ENCODE measurements around the gene CPNE4. TPM values are rescaled to one million over a fixed set of nuclear protein-coding genes. Genes with fewer than 3 reads are reported as not detected.

The CPNE4 gene
- total RNA-seq, 1 experiment from 2014 or later: not detected

GRCh38 chr3:131744765-131745164, 290.0 kb downstream of the CPNE4 start:
- Histone ChIP-seq H3K4me1 (ENCODE audit: low read length) (no peaks in the 10 kb centered on the region), H3K9me3 (ENCODE audit: low read length) (no peaks in the 10 kb centered on the region), H2AFZ (ENCODE audit: low read length) (no peak overlapping the region), H4K20me1 (ENCODE audit: insufficient read depth, low read depth, low read length) (no peaks in the 10 kb centered on the region), H3K36me3 (ENCODE audit: insufficient read depth, low read length) (no peaks in the 10 kb centered on the region), H3K79me2 (ENCODE audit: low read length) (no peaks in the 10 kb centered on the region), H3K27ac (ENCODE audit: low read length) (no peak overlapping the region), H3K4me3 (ENCODE audit: low read length) (no peak overlapping the region), H3K9me2 (replicated peaks; ENCODE audit: insufficient read depth, low read length) (no peaks in the 10 kb centered on the region), H3K9ac (ENCODE audit: low read length) (no peak overlapping the region), H3K27me3 (ENCODE audit: low read length) (no peaks in the 10 kb centered on the region), H3K4me2 (ENCODE audit: low read depth, low read length, poor library complexity, severe bottlenecking) (no peak overlapping the region)
- no peak for DNase-seq

GRCh38 chr3:131743126-131743525, 291.7 kb downstream of the CPNE4 start:
- Histone ChIP-seq H4K20me1 (ENCODE audit: insufficient read depth, low read depth, low read length) (no peaks in the 10 kb centered on the region), H3K4me3 (ENCODE audit: low read length) (no peak overlapping the region), H3K4me1 (ENCODE audit: low read length) (no peaks in the 10 kb centered on the region), H3K36me3 (ENCODE audit: insufficient read depth, low read length) (no peaks in the 10 kb centered on the region), H3K27ac (ENCODE audit: low read length) (no peak overlapping the region), H3K27me3 (ENCODE audit: low read length) (no peaks in the 10 kb centered on the region), H3K79me2 (ENCODE audit: low read length) (no peaks in the 10 kb centered on the region), H3K9me2 (replicated peaks; ENCODE audit: insufficient read depth, low read length) (no peaks in the 10 kb centered on the region), H2AFZ (ENCODE audit: low read length) (no peak overlapping the region), H3K4me2 (ENCODE audit: low read depth, low read length, poor library complexity, severe bottlenecking) (no peak overlapping the region), H3K9me3 (ENCODE audit: low read length) (no peaks in the 10 kb centered on the region), H3K9ac (ENCODE audit: low read length) (no peak overlapping the region)
- no peak for DNase-seq

DNA sequence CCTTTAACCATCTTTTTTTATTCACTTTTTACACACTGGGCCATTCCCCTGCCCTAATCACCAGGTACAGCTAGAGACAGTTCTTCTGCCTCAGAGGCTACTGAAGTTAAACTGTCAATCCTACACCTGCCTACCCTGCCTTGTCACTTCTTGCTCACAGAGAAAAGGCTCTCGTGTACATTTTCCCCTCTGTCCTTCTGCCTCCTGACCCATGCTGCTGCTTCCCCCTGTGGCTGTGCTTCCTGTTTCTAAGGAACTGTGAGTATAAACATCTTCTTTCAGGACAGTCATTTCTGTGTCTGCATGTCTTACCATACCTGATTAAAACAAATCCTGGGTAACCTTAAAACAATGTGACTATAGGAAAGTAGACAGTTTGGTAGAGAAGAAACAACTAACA, 295.6 kb downstream of the CPNE4 start:
- Histone ChIP-seq H3K4me3 (ENCODE audit: low read length) (no peak overlapping the region), H2AFZ (ENCODE audit: low read length) (no peak overlapping the region), H3K27ac (ENCODE audit: low read length) (no peak overlapping the region), H3K4me2 (ENCODE audit: low read depth, low read length, poor library complexity, severe bottlenecking) (no peak overlapping the region), H3K36me3 (ENCODE audit: insufficient read depth, low read length) (no peaks in the 10 kb centered on the region), H3K79me2 (ENCODE audit: low read length) (no peaks in the 10 kb centered on the region), H4K20me1 (ENCODE audit: insufficient read depth, low read depth, low read length) (no peaks in the 10 kb centered on the region), H3K4me1 (ENCODE audit: low read length) (no peaks in the 10 kb centered on the region), H3K9me3 (ENCODE audit: low read length) (no peaks in the 10 kb centered on the region), H3K27me3 (ENCODE audit: low read length) (no peaks in the 10 kb centered on the region; the same call in 1 of the 2 replicates), H3K9me2 (replicated peaks; ENCODE audit: insufficient read depth, low read length) (no peaks in the 10 kb centered on the region), H3K9ac (ENCODE audit: low read length) (no peak overlapping the region)
- DNase-seq: no peak

DNA sequence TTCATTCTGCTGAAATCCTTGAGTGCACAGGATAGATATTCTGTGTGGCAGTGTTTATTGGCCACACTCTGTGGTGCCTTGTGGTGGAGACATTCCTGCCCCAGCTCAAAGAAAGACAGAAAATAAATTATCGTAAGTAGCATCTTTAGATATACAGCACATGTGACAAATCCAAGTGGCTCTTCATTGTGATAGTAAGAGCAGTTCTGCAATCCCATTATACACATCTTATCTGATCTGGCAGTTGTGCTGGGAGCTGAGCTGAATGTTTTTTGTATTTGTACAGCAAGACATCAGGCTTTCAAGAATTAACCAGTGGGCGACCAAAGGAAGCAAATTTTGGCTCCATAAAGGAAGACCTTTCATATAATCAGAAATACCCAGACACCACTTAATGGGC, 296.7 kb downstream of the CPNE4 start:
- H3K4me2 ChIP-seq (ENCODE audit: low read depth, low read length, poor library complexity, severe bottlenecking): no peak overlapping the region
- no peaks in the 10 kb centered on the region for H3K9me2 ChIP-seq (replicated peaks; ENCODE audit: insufficient read depth, low read length)
- no peak overlapping the region for H3K27ac ChIP-seq (ENCODE audit: low read length)
- H3K4me3 ChIP-seq (ENCODE audit: low read length): no peak overlapping the region
- DNase-seq: no peak
- H2AFZ ChIP-seq (ENCODE audit: low read length): no peak overlapping the region
- H4K20me1 ChIP-seq (ENCODE audit: insufficient read depth, low read depth, low read length): no peaks in the 10 kb centered on the region
- H3K9ac ChIP-seq (ENCODE audit: low read length): no peak overlapping the region
- no peaks in the 10 kb centered on the region; the same call in 1 of the 2 replicates for H3K27me3 ChIP-seq (ENCODE audit: low read length)
- no peaks in the 10 kb centered on the region for H3K36me3 ChIP-seq (ENCODE audit: insufficient read depth, low read length)
- H3K79me2 ChIP-seq (ENCODE audit: low read length): no peaks in the 10 kb centered on the region
- no peaks in the 10 kb centered on the region for H3K4me1 ChIP-seq (ENCODE audit: low read length)
- H3K9me3 ChIP-seq (ENCODE audit: low read length): no peaks in the 10 kb centered on the region

DNA sequence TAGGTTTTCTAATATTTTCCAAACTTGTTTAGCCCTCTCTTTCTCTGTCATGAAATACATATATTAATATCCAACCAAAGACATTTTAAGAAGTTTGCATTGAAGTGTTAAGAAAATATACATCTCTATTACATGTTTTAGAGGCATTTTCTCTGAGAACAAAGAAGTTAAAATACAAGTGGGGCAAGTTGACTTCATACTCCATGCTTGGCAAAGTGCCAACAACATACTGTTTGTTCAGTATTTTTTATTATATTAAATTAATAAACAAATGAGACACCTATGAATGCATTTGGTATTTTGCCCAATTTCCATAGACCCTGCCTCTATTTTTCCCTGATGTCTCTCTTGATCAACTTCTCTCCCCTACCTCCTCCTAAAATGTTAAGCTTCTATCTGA, 299.3 kb downstream of the CPNE4 start:
- H3K9me2 ChIP-seq (replicated peaks; ENCODE audit: insufficient read depth, low read length): no peaks in the 10 kb centered on the region
- H3K27ac ChIP-seq (ENCODE audit: low read length): no peak overlapping the region
- no peaks in the 10 kb centered on the region for H3K36me3 ChIP-seq (ENCODE audit: insufficient read depth, low read length)
- no peaks in the 10 kb centered on the region for H3K79me2 ChIP-seq (ENCODE audit: low read length)
- no peak for DNase-seq
- no peak overlapping the region for H2AFZ ChIP-seq (ENCODE audit: low read length)
- no peaks in the 10 kb centered on the region for H3K9me3 ChIP-seq (ENCODE audit: low read length)
- H3K4me2 ChIP-seq (ENCODE audit: low read depth, low read length, poor library complexity, severe bottlenecking): no peak overlapping the region
- H3K27me3 ChIP-seq (ENCODE audit: low read length): no peaks in the 10 kb centered on the region; the same call in 1 of the 2 replicates
- H3K4me3 ChIP-seq (ENCODE audit: low read length): no peak overlapping the region
- H4K20me1 ChIP-seq (ENCODE audit: insufficient read depth, low read depth, low read length): no peaks in the 10 kb centered on the region
- no peak overlapping the region for H3K9ac ChIP-seq (ENCODE audit: low read length)
- H3K4me1 ChIP-seq (ENCODE audit: low read length): no peaks in the 10 kb centered on the region

DNA sequence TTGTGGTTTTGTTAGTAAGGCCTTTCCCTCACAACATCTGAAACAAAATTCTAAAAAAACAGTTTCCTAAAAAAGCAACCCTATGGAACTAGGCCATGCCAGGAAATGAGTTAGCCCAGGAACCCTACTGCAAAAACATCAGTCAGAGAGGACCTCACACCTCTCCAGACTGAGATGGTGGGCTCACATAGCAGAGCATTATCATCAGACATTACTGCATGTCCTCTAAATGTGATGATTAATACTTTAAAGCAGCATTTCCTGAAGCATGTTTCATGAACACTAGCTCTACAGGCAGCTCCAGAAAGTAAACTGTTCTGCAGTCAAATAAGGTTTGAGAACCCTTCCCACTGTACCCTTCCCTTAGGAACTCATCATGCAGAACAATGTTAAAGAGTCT, 299.7 kb downstream of the CPNE4 start:
- no peaks in the 10 kb centered on the region for H4K20me1 ChIP-seq (ENCODE audit: insufficient read depth, low read depth, low read length)
- no peaks in the 10 kb centered on the region for H3K9me2 ChIP-seq (replicated peaks; ENCODE audit: insufficient read depth, low read length)
- H3K9ac ChIP-seq (ENCODE audit: low read length): no peak overlapping the region

GRCh38 chr3:131733086-131733841, 301.6 kb downstream of the CPNE4 start:
- Histone ChIP-seq H3K27ac (ENCODE audit: low read length) (no peak overlapping the region), H3K4me1 (ENCODE audit: low read length) (no peaks in the 10 kb centered on the region), H3K36me3 (ENCODE audit: insufficient read depth, low read length) (no peaks in the 10 kb centered on the region), H3K9ac (ENCODE audit: low read length) (no peak overlapping the region), H3K79me2 (ENCODE audit: low read length) (no peaks in the 10 kb centered on the region), H3K4me2 (ENCODE audit: low read depth, low read length, poor library complexity, severe bottlenecking) (no peak overlapping the region), H4K20me1 (ENCODE audit: insufficient read depth, low read depth, low read length) (no peaks in the 10 kb centered on the region), H2AFZ (ENCODE audit: low read length) (no peak overlapping the region), H3K9me3 (ENCODE audit: low read length) (no peaks in the 10 kb centered on the region), H3K27me3 (ENCODE audit: low read length) (no peaks in the 10 kb centered on the region; the same call in 1 of the 2 replicates), H3K9me2 (replicated peaks; ENCODE audit: insufficient read depth, low read length) (no peaks in the 10 kb centered on the region), H3K4me3 (ENCODE audit: low read length) (no peak overlapping the region)
- DNase-seq: no peak

More for the DNA sequence above, 299.7 kb downstream of the CPNE4 start:
- H3K4me3 ChIP-seq (ENCODE audit: low read length): no peak overlapping the region
- no peaks in the 10 kb centered on the region for H3K79me2 ChIP-seq (ENCODE audit: low read length)
- no peak for DNase-seq
- no peaks in the 10 kb centered on the region for H3K9me3 ChIP-seq (ENCODE audit: low read length)
- no peak overlapping the region for H3K4me2 ChIP-seq (ENCODE audit: low read depth, low read length, poor library complexity, severe bottlenecking)
- H3K27ac ChIP-seq (ENCODE audit: low read length): no peak overlapping the region
- no peak overlapping the region for H2AFZ ChIP-seq (ENCODE audit: low read length)
- no peaks in the 10 kb centered on the region; the same call in 1 of the 2 replicates for H3K27me3 ChIP-seq (ENCODE audit: low read length)
- H3K4me1 ChIP-seq (ENCODE audit: low read length): no peaks in the 10 kb centered on the region
- H3K36me3 ChIP-seq (ENCODE audit: insufficient read depth, low read length): no peaks in the 10 kb centered on the region

DNA sequence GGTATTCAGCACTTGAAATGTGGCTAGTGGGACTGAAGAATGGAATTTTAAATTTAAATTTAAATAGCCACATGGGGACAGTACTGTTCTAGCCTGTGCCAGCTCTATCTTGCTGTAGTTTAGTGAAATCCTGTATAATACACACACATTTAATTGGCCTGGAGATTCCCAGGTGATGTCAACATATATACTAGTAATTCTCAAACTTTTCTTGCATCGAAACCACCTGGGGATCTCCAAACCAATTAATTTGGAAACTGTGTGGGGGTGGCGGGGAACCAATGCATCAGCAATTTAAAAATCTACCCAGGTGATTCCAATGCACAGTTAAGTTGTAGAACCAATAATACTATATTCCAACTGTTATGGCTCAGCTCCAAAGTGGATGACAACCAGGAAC, 303.1 kb downstream of the CPNE4 start:
- H3K4me2 ChIP-seq (ENCODE audit: low read depth, low read length, poor library complexity, severe bottlenecking): no peak overlapping the region
- no peaks in the 10 kb centered on the region for H3K4me1 ChIP-seq (ENCODE audit: low read length)
- H3K9ac ChIP-seq (ENCODE audit: low read length): no peak overlapping the region
- no peak overlapping the region for H3K4me3 ChIP-seq (ENCODE audit: low read length)
- no peak overlapping the region for H2AFZ ChIP-seq (ENCODE audit: low read length)
- H3K27ac ChIP-seq (ENCODE audit: low read length): no peak overlapping the region
- H3K36me3 ChIP-seq (ENCODE audit: insufficient read depth, low read length): no peaks in the 10 kb centered on the region
- no peaks in the 10 kb centered on the region for H3K27me3 ChIP-seq (ENCODE audit: low read length)
- DNase-seq: no peak
- H3K9me3 ChIP-seq (ENCODE audit: low read length): no peaks in the 10 kb centered on the region
- no peaks in the 10 kb centered on the region for H3K79me2 ChIP-seq (ENCODE audit: low read length)
- no peaks in the 10 kb centered on the region for H3K9me2 ChIP-seq (replicated peaks; ENCODE audit: insufficient read depth, low read length)
- no peaks in the 10 kb centered on the region for H4K20me1 ChIP-seq (ENCODE audit: insufficient read depth, low read depth, low read length)
